Parathyroid adenoma (tissue), 2 donors: ENCODE measurements around the gene UGDH.

ENCODE experiments used
- H2AFZ ChIP-seq: fragments of 300-600 bp; sonication (generic); one replicate; pipeline ENCODE4 v1.7.0; 2017; ENCODE audit warnings: antibody characterized with exemption, mild to moderate bottlenecking
- H3K27ac ChIP-seq: fragments of 300-600 bp; sonication (generic); one replicate; pipeline ENCODE4 v1.7.0; 2017
- H3K27me3 ChIP-seq: fragments of 300-600 bp; sonication (generic); one replicate; pipeline ENCODE4 v1.7.0; 2017; ENCODE audit warnings: low read length; ENCODE audit not compliant: control insufficient read depth, insufficient read depth
- H3K36me3 ChIP-seq: fragments of 300-600 bp; sonication (generic); one replicate; pipeline ENCODE4 v1.7.0; 2017; ENCODE audit warnings: low read length; ENCODE audit not compliant: control insufficient read depth, insufficient read depth
- H3K4me1 ChIP-seq: fragments of 300-600 bp; sonication (generic); one replicate; pipeline ENCODE4 v1.7.0; 2017; ENCODE audit warnings: control low read depth
- H3K4me2 ChIP-seq: fragments of 300-600 bp; sonication (generic); one replicate; pipeline ENCODE4 v1.7.0; 2017; ENCODE audit warnings: low read length
- H3K4me3 ChIP-seq: fragments of 300-600 bp; sonication (generic); one replicate; pipeline ENCODE4 v1.7.0; 2017; ENCODE audit warnings: low read depth, low read length
- H3K79me2 ChIP-seq: fragments of 300-600 bp; sonication (generic); one replicate; pipeline ENCODE4 v1.7.0; 2017; ENCODE audit warnings: control low read depth
- H3K9ac ChIP-seq: fragments of 300-600 bp; sonication (generic); one replicate; pipeline ENCODE4 v1.7.0; 2017; ENCODE audit warnings: mild to moderate bottlenecking
- H3K9me3 ChIP-seq: fragments of 300-600 bp; sonication (generic); one replicate; pipeline ENCODE4 v1.7.0; 2017; ENCODE audit warnings: low read length; ENCODE audit not compliant: control insufficient read depth
- CTCF ChIP-seq: fragments of 300-600 bp; sonication (generic); IDR thresholded peaks from one replicate; pipeline ENCODE4 v1.7.0; 2017; ENCODE audit warnings: antibody characterized with exemption, mild to moderate bottlenecking
- donor health status: primary hyperparathyroidism.

The UGDH gene

GRCh38 chr4:39490322-39490721 lies 36.9 kb downstream of the UGDH start:
- Histone ChIP-seq H3K79me2 (no peaks in the 10 kb centered on the region), H3K4me2 (no peak overlapping the region), H2AFZ (peak overlapping the region; percentile 33), H3K27ac (no peak overlapping the region), H3K9ac (no peak overlapping the region), H3K36me3 (no peaks in the 10 kb centered on the region), H3K4me1 (no peaks in the 10 kb centered on the region), H3K4me3 (no peak overlapping the region), H3K9me3 (no peaks in the 10 kb centered on the region), H3K27me3 (no peaks in the 10 kb centered on the region)
- TF ChIP-seq CTCF: no peak

DNA sequence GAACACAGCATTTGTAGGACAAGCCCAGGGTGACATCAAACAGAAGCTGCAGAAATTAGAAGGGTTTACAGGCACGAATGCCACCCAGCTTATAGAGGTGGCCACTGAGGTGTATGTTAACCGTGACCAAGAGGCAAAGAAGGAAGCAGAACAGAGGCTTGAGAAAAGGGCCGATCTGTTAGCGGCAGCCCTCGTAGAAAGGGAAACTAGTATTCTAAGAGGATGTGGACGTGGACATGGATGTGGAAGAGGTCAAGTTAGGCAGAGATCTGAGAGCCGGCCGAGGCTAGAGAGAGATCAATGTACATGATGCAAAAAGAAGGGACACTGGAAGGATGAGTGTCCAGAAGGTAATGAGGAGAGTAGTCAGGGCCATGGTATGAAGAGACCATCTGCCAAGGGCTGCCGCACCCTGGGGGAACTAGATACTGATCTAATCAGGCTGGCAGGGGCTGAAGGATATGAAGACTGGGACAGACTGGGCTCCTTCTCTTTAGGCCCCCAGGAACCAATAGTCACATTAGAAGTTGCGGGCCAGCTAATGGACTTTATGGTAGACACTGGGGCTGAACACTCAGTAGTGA lies 40.9 kb downstream of the UGDH start:
- Histone ChIP-seq H3K4me1 (no peaks in the 10 kb centered on the region), H2AFZ (no peak overlapping the region), H3K27me3 (no peaks in the 10 kb centered on the region), H3K36me3 (no peaks in the 10 kb centered on the region), H3K9me3 (no peaks in the 10 kb centered on the region), H3K4me3 (no peak overlapping the region), H3K9ac (no peak overlapping the region), H3K79me2 (no peaks in the 10 kb centered on the region), H3K27ac (no peak overlapping the region), H3K4me2 (no peak overlapping the region)
- TF ChIP-seq CTCF: no peak

GRCh38 chr4:39484582-39485272 lies 42.5 kb downstream of the UGDH start:
- H3K9ac ChIP-seq: no peak overlapping the region
- TF ChIP-seq CTCF: no peak
- no peaks in the 10 kb centered on the region for H3K9me3 ChIP-seq
- H3K4me3 ChIP-seq: no peak overlapping the region
- no peaks in the 10 kb centered on the region for H3K36me3 ChIP-seq
- no peak overlapping the region for H3K27ac ChIP-seq
- H3K27me3 ChIP-seq: no peaks in the 10 kb centered on the region
- H3K4me1 ChIP-seq: no peaks in the 10 kb centered on the region
- no peak overlapping the region for H3K4me2 ChIP-seq
- no peaks in the 10 kb centered on the region for H3K79me2 ChIP-seq
- no peak overlapping the region for H2AFZ ChIP-seq

GRCh38 chr4:39480902-39481695 lies 46.1 kb downstream of the UGDH start:
- Histone ChIP-seq H3K36me3 (no peaks in the 10 kb centered on the region), H3K9ac (no peak overlapping the region), H3K9me3 (no peaks in the 10 kb centered on the region), H3K79me2 (no peaks in the 10 kb centered on the region), H3K27me3 (no peaks in the 10 kb centered on the region), H2AFZ (no peak overlapping the region), H3K27ac (no peak overlapping the region), H3K4me1 (no peaks in the 10 kb centered on the region), H3K4me2 (no peak overlapping the region), H3K4me3 (no peak overlapping the region)
- no peak for TF ChIP-seq CTCF
